Lung microvascular endothelial cell (primary cell): ENCODE measurements around the gene TLL1. TPM values are rescaled to one million over a fixed set of nuclear protein-coding genes. Genes with fewer than 3 reads are reported as not detected.

ENCODE experiments used
- DNase-seq, 2 donors: peaks; one replicate each; pipeline versions ENCODE4 v3.0.0 to v3.0.0-alpha.2; 2010; ENCODE audit warnings: low read depth in 2 of 2
- total RNA-seq: library from RNA; depleted of rRNA; stranded (reverse); fragments of >200 nt; gene quantifications from 2 replicates; pipeline ENCODE4 v1.2.1, GENCODE V29; 2014

Gene TLL1
- total RNA-seq, 1 donor from 2014 or later, result 37.7 TPM

DNA sequence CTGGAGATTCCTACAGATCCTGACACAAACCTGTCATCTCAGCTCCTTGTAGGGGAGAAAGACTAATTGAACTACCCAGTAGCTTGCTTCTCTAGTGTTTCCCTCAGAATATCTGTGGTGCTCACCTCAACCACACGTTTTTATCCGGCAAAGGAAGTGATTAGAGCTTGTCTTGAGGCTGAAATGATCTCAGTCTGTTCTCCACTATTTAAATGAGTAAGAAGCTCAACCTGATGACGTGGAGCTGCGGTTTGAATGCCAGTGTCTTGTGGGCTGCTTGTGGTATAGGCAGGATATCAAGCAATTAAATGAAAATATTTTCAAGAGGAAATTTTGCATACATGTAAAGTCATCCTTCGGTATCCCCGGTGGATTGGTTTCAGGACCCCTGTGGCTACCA, 270.2 kb downstream of the TLL1 start:
- DNase-seq, result no peak

DNA sequence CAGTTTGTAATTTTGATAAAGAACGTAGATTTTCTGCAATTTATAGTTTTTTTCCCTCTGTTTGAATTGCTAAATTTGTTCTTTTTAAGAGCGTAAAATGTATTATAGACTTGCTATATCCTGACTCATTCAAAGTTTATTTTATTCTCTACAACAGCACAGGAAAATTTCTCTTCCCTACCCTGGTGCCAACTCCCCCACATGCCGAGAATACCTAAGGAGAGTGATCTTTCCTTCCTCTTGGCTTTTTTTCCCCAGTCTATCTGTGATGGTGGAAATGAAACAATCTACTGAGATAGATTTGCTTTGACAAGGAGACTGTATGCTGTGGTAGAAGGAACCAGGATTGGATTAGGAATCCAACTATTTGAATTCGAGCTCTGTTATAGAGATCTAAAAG, 271.6 kb downstream of the TLL1 start:
- no peak for DNase-seq

DNA sequence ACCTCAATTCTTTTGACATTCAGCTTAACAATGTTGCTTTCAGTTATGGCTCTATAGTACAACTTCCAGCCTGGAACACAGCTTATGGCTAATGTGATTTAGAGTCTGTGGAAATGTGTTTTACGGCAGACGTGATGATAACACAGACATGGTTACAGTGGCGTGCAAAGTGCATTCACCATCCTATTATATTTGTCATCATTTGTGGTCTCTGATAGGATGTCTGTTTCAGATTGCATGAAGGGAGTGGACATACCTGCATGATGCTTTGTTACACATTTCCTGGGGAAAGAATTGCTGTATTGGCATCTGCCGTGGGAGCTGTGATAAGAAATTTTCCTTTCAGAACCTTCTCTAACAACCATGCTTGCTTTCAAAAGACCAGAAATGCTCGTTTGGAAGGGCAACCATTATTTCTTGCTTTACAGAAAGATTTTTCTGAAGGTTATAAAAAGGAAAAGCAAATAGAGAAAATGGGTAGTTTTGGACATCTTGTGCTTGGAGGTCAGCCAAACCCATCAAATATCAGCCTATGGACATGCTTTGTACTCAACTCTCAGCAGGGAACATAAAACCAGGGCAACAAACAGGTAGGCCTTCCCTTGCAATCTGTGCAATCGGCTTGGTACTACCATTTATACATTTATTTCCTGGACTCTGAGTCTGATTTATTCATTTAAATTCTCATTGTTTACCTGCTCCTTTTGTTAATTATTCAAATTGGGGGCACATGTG, 273.9 kb downstream of the TLL1 start:
- peak in 1 of 2 donors; percentile 80 for DNase-seq
